Spleen (tissue), 7 donors: Measurements from ENCODE around the gene FAM234A.

ENCODE experiments used
- CTCF ChIP-seq, 11 experiments: fragments of 200-600 bp in 7 of 11; fragments of 450-650 bp in 4 of 11; sonication (generic) in 4 of 11; IDR thresholded peaks in 8 of 11; conservative IDR thresholded peaks in 3 of 11; 1 replicate in 7 of 11; 2 replicates in 4 of 11; pipeline versions ENCODE4 v1.4.0 to v1.8.0; 2016 to 2021; ENCODE audit warnings: antibody characterized with exemption in 11 of 11, inconsistent platforms in 4 of 11, mild to moderate bottlenecking in 1 of 11
- POLR2A ChIP-seq, 3 donors: fragments of 450-650 bp; IDR thresholded peaks; one replicate each; pipeline ENCODE4 v1.5.1; 2017; ENCODE audit warnings: antibody characterized with exemption in 3 of 3, mild to moderate bottlenecking in 1 of 3
- donor health status: DM: no; HTN: no; CAD: no; lungs with moderate emphysema.
- donor health status: DM: no; HTN: no; CAD: no.
- donor health status: DM: no; HTN: no; CAD: no.

DNA sequence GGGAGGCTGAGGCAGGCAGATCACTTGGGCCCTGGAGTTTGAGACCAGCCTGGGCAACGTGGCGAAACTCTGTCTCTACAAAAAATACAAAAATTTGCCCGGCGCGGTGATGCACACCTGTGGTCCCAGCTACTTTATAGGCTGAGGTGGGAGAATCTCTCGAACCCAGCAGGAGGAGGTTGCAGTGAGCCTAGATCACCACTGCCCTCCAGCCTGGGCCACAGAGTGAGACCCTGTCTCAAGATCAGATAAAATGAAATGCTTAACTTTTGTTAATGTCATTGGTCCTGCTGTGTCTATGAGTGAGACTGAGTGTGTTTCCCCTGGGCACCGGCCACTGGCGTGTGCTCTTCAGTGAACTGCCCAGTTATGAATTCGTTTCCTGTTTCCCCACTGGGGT lies 10.5 kb downstream of the FAM234A start:
- TF ChIP-seq CTCF (IDR thresholded peaks at IDR 0.05 in 8 of 11, conservative IDR thresholded peaks at IDR 0.05 in 3 of 11) (no peak), POLR2A (IDR thresholded peaks at IDR 0.05) (no peak)
